GM18909 (cell line): ENCODE results near the gene AKAP13.

ENCODE experiments used
- ATAC-seq: cut with Tn5 transposase; IDR thresholded peaks from one replicate; pipeline ENCODE4 v1.9.1; 2021; ENCODE audit warnings: mild to moderate bottlenecking; ENCODE audit not compliant: unreplicated experiment, poor library complexity

AKAP13 gene

DNA sequence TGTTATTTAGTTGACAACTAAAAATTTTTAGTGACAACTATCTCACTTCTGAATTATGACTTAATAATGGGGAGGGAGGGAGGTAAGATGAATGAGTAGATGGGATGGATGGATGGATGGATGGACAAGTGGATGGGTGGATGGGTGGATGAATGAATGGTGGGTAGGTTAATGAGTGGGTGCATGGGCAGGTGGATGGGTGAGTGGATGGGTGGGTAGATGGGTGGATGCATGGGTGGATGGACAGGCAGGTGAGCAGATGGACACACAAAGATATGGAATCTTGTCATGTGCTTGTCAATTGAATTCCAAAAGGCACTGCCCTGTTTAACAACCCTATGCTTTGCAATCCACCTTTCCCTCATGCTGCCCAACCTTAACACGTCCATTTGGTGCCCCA, 372.9 kb downstream of the AKAP13 start:
- ATAC-seq, result no peak

DNA sequence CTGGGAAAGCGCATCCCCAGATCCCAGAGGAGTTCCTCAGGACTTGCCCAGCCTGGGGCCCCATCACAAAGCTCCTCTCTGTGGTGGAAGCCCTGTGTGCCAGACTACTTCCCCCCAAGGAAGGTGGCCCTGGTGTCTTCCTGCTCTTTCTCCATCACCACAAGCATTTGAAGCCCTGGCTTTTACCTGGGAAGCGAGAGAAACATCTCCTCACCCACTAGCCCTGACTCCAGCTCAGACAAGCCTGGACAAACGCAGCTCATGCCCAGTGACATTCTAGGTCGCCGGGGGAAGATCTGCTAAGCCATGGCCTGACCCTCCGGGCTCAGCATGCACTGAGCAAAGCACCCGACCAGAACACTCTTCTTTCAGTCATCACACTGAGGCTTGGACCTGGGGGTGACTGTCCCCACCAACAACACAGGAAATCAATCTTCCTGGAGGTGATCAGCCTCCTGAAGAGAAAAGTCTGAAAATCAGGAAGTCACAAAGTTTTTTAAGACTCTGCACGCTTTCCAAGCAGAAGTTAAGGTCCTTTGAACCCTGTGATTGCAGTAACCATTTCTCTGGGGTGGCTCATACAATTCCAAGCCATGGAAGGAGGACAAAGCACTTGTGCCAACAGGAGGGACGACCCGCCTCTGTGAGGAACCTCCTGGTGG, 373.5 kb downstream of the AKAP13 start:
- no peak for ATAC-seq

DNA sequence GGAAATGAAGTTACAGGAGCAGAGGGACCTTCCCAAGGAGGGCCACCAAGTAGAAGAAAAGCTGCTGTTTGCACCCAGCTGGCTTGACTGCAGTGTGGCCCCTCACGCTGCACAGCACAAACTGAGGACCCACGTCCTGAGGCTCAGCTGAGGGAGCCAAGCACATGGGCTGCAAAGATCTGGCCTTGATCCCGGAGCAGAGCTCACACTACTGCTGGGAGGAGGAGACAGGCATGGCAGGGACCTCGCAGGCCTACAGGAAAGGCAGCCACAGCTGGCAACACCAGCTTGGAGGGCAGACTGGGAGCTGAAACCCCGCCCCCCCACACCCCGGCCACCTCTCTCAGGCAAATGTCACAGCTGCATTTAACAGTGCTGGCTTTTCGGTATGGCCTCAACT, 374.6 kb downstream of the AKAP13 start:
- ATAC-seq, result no peak

DNA sequence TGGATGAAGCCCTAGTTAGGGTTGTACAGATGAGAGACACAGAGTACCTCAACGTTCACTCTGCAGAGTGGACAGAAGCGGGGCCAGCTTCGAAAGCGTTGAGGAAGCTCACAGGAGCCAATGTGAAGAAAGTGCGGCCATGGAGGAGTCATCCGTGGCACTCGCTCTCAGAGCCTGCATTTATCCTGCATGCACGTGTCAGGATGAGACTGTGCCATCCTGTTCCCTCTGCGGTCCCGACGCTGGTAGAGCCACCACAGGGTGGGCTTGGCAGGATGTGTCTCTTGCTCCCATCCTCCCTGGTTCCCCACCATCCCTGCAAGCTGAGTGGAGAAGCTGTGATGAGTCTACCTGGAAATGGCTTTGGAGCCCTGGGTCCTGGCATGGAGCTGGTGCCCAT, 375.1 kb downstream of the AKAP13 start:
- ATAC-seq, result no peak

DNA sequence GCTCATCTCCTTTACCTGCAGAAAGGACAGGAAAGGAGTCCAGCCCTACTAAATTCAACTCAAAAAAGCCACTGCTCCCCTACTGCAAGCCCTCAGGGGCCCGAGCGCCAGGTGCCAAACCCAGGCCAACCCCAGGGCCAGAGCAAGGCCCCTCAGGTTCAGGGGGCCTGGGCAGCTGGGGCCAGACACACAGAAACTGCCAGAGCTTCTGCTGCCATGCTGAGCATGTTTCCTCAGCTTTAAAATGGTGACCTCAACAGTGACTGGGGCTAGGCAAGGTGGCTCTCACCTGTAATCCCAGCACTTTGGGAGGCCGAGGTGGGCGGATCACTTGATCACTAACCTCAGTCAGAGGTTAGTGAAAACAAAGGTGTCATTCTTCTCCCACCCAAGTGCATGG, 375.5 kb downstream of the AKAP13 start:
- no peak for ATAC-seq

DNA sequence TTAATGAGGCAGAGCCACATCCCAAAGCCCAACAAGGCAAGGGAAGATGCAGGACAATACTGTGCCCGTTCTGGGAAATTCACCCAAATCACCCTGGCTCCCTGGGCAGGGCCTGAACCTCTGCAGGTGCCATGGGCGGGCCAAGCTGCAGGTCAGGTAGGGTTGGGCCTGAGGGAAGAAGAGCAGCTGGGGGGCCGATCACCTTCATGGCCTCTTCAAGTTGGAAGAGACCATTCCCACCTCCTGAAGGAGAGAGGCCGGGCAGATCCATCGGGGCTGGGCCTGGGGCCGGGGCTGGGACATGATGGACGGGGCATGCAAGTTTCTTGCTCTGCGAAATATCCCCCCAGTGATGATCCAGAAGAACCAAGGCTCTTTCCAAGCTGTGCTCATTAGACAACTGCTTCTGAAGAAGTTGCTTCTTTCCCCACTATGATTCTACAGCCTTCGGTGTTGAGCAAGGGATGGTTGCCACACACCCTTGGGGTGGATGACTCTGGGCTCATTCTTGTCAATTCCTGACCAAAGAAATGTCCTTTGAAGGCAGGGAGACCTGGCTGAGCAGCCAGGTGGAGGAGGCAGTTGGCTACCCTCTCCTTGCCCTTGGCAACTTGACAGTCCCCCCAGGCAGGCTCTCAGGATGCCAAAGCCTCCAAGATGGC, 376.1 kb downstream of the AKAP13 start:
- ATAC-seq, result no peak

DNA sequence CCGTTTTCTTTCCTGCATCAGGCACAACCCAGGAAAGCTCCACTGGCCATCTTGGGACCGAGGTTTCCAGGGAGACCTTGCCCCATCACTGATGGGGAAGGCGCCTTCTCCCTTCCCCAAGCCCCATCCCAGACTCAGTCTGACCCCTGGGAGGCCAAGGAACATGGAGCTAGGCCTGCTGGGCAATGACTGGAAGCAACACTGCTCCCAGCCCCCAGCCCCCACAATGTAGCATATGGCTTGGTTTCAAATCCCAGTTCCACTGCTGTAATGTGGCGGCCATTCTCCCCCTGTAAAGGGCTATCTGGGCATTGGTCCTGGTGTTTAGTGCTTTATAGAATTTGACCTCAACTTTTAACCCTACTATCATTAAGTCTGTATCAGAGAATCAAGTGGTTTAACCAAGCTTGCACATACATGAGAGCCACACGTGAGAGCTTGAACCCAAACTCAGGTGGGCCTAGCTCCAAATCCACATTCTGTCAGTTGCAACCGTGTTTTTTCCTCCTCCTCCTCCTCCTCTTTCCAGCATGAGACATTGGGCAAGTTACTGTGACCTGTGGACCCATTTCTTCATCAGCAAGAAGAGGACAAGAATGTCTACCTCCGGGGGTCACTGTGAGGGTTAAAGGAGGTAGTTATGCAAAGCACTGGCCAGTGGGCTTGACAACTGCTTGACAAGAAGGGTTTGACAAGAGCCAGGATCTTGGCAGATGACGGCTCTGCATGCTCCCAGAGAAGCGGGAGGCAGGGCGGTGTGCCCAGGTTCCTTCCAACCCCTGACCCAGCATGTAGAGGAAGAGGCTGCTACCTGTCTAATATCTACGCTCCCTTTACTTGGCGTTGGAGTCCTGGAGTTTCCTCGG, 376.9 kb downstream of the AKAP13 start:
- ATAC-seq, result no peak

DNA sequence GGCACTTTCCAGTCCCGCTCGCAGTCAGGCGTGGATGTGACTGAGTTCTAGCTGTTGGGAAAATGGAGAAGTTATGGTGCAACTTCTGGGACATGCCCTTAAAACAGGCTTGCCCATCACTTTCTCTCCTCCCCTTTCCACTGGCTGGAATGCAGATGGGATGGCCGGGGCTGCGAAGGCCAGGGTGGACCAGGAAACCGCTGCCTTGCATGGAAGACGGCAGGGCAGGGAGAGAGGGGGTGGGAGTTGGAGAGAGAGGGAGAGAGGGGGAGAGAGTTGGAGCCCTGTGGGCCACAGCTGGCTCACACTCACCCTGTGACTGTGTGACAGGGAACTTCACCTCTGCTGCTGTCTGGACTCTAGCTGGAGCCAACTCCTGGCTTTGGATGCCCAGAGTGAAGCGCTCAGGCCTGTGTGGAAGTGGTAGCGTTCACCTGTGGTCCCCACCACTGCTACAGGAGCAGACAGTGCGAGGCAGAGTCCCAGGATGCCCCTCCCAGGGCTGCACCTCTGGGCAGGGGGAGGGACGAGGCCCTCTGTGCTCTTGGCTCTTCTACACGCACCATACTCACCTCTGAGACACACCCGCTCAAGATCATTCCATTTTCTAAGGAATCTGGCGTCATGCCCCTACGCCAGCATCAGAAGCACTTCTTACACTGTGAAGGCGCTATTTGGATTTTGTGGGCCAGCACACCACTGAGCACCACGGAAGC, 377.7 kb downstream of the AKAP13 start:
- ATAC-seq, result no peak

DNA sequence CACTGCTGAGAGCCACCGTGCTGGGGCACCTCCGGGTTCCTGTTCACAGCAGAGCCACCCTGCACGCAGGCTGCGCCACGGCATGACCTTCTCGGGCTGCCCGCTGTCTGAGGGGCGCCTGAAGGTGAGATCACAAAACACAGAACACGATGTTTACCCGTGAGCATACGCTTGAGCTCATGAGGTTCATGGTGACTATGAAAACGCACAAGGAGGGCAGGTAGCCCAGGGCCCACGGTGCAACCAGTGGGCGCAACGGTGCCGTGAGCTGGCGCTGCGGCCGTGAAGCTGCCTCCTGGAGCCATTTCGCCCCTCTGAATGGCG, 378.2 kb downstream of the AKAP13 start:
- no peak for ATAC-seq

DNA sequence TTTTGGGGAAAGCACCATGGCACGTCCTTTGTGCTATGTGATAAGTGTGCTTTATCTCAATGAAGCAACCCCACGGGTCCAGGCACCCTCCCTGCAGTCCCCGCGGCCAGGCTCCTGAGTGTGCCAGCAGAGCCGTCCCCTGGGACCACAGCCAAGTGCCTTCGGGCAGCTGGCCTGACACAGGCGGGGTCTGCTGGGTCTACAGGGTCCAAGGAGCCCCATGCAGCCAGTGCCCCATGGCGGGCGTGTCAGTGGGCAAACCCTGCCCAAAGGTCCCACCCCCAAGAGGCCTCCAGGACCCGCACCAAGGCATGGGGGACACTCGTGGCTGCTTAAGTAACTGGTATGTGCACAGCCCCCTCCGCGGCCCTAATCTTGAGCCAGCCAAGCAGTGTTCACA, 379.0 kb downstream of the AKAP13 start:
- ATAC-seq, result no peak

DNA sequence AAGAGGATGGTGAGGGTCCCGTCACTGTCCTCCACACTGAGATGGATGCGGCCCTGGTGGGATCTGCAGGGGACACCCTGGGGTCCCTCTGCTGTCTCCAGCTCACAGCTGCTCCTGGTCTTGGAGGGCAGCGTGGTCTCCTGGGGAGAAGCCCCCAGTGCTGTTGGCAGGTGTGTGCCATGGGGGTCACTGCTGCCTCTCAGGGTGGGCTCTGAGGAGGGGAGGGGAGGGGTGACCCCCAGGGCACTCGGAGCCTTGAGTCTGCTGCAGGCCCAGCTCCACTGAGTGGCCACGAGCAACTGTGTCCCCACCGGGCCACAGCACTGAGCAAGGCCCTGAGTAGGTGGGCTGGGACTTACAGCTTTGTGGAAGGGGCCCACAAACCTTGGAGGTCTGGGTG, 379.6 kb downstream of the AKAP13 start:
- ATAC-seq, result no peak

DNA sequence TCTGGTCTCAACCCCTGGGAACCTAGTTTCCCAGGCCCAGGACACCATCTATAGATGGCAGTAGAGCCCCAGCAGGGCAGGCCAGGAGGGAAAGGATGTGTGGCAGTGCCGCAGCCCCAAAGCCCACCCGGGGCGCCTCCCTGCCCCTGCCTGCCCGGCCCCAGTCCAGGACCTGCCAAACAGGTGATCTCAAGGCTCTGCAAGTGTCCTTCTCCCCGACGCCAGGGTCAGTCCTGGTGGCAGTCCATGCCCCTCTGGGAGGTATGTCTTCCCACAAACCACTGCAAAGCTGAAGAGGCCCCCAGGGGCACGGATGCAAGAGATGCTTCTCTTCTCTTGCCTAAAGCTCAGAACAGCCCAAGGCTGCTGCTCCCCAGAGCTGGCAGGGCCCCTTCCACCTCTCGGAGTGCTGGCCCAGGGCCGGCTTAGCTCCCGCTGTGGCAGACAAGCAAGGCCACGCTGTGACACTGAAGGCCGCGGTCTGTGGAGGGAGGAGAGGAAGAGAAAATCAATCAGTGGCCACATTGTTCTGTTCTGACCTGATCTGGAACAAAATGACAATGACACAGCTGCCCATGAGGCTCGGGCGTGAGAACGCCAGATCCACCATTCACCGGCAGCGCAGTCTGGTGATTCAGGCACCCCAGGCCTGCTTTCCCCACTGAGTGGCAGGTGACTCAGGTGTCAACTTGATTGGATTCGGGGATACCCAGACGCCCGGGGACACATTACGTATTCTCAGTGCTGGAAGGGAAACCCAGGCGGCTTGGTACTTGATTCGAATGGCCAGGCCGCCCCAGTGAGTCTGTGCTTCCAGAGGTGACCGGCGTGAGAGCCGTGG, 380.3 kb downstream of the AKAP13 start:
- no peak for ATAC-seq

DNA sequence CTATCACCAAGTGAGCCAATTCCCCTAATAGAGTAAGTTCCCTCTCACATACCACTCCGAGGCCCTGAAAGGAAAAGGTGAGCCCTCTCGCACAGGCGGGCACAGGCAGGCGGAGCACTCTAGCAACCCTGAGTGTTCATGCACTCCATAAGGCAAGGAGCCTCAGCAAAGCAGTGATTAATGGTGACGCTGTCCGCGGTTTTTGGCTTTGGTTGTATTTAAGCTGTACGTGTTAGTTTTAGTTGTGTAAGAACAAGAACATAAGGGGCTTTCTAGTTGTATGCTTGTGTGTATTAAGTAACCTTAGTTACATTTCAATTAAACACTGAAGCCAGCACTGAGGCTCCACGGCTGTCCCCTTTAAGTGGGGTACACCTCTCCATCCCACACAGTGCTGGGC, 381.2 kb downstream of the AKAP13 start:
- no peak for ATAC-seq

DNA sequence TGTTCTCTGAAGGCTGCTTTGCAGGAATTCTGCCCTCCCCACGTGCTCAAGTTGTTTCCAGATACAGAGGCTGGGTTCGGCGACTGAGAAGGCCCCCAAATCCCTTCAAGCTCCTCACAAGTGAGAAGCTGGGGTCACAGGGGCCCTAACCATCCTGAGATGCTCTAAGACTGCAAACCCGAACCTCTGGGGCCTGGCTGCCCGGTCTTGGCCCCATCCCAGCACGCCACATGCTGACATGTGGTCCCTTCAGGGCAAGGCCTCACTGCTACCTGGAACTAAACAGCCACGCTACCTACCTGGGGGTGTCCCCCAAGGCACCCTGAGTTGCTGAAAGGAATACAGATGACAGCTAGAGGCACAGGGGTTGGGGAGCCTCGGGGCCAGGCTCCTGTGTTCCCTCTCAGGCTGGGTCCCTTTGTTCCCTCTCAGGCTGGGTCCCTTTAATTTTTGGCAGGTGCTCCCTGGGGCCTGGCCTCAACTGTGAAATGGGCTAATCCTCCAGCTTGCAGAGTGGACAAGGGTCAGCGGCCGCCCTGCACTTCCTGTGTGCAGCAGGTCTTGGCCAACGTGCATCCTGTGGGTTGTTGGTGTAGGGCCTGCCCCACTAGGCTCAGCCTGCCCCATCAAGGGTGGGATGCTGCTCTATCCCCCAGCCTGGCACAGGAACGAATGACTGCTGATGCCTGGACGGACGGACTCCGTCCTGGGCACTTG, 381.8 kb downstream of the AKAP13 start:
- no peak for ATAC-seq

DNA sequence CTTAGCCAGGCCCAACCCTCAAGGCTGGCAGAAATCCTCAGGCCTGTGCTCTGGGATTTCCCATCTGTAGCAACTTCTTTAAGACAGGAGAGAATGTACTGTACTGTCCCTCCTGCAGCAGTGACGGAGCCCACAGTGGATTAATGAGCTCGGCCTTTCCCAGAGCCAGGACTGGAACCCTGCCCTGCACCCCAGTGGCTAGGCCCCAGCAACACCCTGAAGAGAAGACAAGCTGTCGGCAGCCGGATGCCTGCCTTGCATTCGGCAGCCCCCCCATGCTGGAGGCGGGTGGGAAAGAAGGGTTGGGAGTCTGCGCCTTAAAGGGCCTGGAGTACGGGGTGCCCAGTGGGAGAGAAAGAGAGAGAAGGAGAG, 382.3 kb downstream of the AKAP13 start:
- ATAC-seq, result no peak

DNA sequence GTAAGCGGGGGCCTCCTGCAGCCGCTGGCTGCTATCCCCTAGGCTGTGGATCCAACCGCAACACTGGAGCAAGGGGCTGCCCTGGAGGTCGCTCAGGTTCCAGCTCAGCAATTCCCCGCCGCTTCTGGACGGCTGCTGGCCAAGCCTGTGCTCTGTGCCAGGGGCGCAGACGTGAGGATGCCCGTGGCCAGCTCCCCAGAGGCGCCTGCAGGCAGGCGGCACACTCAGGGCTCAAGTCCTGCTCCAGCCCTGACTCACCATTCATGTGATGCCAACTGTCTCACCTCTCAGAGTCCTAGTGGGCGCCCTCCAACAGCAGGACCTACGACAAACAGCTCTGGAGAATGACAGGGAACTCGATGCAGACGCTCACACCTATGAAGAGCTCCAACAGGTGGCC, 382.8 kb downstream of the AKAP13 start:
- ATAC-seq, result no peak

DNA sequence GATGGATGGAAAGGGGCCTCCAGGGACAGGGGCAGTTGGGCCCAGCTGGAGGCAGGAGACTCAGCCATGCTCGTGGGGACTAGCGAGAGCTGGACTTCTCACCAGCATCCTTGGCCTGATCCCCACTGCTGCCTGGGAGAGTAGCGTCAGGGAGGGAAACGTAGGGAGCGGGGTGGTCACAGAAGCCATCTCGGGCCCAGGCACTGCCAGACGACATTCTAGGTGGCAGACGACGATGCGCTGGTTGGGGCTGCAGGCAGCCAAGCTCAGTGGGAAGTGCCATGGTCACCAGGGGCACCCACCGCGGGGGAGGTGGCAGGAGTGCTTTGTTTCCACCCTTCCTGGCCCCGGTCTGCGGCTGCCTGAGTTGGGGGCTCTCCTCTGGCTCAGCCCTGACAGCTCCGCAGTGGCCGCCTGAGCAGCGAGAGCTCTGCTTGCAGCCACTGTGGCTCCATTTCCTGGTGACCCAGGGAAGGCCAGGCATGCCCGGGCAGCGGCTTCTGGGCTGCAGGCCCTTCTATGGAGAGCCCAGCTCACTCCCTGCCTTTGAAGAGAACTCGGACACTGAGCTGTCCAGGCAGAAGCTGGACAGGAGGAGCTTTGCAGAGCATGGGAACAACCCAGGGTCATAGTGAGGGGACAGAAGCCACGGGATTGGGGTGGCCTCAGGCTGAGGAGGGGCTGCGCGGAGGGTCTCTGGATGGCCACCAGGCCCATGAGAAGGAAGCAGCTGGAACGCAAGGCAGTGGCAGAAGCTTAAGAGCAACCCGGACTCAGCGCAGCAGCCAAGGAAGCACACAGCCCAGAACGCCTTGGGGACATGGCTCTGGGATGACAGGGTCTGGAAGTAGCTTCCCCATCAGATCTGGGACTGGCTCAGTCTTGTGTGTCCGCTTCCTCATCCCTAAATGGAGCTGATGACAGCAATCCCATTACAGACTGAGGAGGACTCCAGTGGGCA, 383.6 kb downstream of the AKAP13 start:
- ATAC-seq, result no peak

DNA sequence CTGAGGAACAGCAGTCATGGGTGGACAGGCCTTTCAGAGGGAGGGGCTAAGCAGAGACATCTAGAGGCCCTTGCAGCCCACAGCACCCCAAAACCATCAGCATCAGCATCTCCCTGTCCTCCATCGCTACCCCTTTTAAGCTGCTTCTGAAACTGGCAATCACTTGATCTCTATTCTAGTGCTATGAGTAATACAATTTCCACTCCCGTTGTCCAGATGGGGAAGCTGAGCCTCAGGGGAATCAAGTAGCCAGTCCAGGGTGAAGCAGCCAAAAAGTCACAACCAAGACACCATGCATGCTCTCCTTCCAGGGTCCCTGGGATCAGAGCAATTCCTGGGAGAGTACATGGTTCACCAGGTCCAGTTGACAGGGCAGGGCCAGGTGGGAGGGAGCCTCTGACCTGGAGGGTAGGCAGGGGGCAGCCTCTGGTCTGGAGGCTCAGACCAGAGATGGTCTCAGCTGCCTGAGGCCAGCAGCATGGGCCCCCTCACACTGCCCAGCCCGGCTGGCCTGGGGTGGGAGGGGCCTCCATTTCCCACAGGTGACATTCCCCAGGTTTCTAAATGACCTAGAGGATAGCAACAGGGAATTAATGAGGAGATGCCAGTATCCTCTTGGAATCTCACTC, 384.4 kb downstream of the AKAP13 start:
- ATAC-seq, result no peak
